GM12864 (cell line): ENCODE data around the gene ADCY6.

Source experiments
- DNase-seq: peaks from one replicate; pipeline ENCODE4 v3.0.0-alpha.2; 2011; ENCODE audit warnings: low read depth
- H3K4me3 ChIP-seq: 2 replicates; pipeline ENCODE4 v1.5.1; 2011; ENCODE audit warnings: mild to moderate bottlenecking, low read depth, low read length, control low read depth
- TF ChIP-seq, protein P1 (sequence below): IDR thresholded peaks from 2 replicates; pipeline ENCODE4 v1.5.1; 2011; ENCODE audit warnings: low read depth, mild to moderate bottlenecking, moderate library complexity, low read length, control low read depth, inconsistent platforms; ENCODE audit errors: missing control alignments

The ADCY6 gene

DNA sequence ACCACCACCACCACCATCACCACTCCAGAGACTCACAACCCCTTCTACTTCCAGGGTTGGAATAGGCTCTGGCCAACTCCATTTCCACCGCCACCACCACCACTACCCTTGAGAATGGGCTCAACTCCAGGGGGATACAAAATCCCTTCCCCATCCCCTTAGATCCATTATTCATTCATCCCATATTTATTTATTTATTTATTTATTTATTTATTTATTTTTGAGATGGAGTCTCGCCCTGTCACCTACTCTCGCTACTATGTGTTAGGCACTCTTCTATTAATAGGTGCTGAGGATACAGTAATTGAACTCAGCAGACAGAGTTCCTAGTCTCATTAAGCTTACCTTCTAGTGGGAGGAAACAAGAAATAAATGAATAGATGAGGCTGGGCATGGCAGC, 4.8 kb upstream of the ADCY6 start:
- no peak overlapping the region for H3K4me3 ChIP-seq
- TF ChIP-seq, protein P1, sequence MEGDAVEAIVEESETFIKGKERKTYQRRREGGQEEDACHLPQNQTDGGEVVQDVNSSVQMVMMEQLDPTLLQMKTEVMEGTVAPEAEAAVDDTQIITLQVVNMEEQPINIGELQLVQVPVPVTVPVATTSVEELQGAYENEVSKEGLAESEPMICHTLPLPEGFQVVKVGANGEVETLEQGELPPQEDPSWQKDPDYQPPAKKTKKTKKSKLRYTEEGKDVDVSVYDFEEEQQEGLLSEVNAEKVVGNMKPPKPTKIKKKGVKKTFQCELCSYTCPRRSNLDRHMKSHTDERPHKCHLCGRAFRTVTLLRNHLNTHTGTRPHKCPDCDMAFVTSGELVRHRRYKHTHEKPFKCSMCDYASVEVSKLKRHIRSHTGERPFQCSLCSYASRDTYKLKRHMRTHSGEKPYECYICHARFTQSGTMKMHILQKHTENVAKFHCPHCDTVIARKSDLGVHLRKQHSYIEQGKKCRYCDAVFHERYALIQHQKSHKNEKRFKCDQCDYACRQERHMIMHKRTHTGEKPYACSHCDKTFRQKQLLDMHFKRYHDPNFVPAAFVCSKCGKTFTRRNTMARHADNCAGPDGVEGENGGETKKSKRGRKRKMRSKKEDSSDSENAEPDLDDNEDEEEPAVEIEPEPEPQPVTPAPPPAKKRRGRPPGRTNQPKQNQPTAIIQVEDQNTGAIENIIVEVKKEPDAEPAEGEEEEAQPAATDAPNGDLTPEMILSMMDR: no peak
- no peak for DNase-seq

DNA sequence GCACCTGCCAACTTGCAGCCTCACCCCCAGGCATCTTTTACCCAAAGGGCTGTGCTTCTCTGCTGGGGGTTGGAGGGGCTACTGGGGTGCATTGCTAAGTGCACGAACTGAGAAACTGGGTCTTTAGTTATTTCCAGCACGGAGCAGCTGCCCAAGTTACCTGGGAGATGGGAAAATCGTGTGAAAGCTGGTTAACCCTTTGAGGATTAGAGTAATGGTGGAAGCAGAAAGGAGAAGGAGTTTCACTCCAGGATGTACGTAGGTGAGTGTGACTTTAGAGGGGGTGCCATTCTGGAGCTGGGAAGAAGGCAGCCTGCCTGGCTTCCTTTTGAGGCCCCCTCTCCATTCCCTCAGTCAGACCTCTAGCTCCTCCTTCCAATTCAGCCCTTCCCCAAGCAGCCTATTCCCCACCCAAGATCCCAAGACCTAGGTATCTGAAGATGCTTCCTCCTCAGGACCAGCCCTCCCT, 1.0 kb upstream of the ADCY6 start:
- H3K4me3 ChIP-seq: no peak overlapping the region
- TF ChIP-seq, protein P1: no peak
- no peak for DNase-seq

GRCh38 chr12:48788524-48788853, 400 bp downstream of the ADCY6 start:
- no peak overlapping the region for H3K4me3 ChIP-seq
- TF ChIP-seq, protein P1: no peak
- DNase-seq: no peak

- TF ChIP-seq, protein P1: no peak
- no peak for DNase-seq
- H3K4me3 ChIP-seq: no peak overlapping the region
These were observed 932 bp downstream of the ADCY6 start for GRCh38 chr12:48787791-48788523.

DNA sequence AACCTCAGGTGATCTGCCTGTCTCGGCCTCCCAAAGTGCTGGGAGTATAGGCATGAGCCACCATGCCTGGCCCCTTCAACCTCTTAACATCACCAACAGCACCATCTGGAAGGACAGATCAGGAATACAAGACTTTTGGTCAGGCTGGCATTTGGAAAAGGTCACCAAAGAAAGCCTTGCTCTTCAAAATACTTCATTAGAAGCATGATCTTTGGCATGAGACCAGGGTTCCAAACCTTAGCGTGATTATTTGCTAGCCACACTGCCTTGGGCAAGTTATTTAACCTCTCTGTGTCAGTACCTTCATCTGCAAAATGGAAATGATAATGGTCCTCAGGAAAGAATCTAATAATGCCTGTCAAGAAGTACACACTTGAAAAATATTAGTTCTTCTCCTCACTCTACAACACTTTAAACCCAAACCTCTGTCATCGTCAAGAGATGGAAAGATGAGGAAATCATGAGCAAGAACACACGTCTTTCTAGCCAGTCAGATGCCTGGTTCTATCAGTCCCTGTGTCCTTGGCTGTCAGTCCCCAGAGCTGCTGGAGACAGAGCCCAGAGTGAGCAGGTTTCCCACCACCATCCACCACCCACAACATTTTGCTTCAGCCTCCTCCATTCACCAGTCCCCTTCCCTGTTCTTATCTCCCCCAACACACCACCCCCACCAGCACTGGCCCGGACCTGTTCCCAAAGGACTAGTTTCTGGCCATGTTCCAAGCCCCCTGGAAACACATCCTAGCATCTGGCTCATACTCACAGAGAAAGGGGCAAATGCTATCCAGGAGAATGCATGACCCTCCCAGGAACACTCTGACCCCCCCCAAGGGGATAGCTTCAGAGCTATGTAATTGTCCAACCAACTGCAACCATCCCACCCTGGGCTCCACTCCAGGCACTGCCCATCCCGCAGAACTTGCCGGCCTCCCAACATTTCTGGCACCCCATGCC, 2.0 kb downstream of the ADCY6 start:
- no peak for DNase-seq
- TF ChIP-seq, protein P1: no peak
- H3K4me3 ChIP-seq: no peak overlapping the region

DNA sequence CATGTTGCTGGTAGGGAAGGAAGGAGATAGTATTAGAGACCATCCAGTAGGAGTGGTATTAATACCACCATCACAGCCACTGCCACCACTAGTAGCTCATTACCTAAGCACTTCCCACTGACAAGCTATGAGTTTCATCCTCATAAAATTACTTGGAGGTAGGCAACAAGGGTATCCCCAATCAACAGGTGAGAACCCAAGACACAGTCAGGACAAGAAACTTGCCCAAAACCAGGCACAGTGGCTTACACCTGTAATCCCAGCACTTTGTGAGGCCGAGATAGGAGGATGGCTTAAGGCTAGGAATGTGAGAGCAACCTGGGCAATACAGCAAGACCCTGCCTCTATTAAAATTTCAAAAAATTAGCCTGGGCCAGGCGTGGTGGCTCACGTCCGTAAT, 5.5 kb downstream of the ADCY6 start:
- H3K4me3 ChIP-seq: no peak overlapping the region
- TF ChIP-seq, protein P1: no peak
- no peak for DNase-seq
